ENCODE results near the gene RPL13A. TPM values are rescaled to one million over a fixed set of nuclear protein-coding genes. Genes with fewer than 3 reads are reported as not detected.

The RPL13A gene
- total and polyA plus RNA-seq, 2 of the 13 experiments (the other 11 are each of a cell fraction or from before 2014, with no cell fraction given) = 2,601 to 3,407 TPM

DNA sequence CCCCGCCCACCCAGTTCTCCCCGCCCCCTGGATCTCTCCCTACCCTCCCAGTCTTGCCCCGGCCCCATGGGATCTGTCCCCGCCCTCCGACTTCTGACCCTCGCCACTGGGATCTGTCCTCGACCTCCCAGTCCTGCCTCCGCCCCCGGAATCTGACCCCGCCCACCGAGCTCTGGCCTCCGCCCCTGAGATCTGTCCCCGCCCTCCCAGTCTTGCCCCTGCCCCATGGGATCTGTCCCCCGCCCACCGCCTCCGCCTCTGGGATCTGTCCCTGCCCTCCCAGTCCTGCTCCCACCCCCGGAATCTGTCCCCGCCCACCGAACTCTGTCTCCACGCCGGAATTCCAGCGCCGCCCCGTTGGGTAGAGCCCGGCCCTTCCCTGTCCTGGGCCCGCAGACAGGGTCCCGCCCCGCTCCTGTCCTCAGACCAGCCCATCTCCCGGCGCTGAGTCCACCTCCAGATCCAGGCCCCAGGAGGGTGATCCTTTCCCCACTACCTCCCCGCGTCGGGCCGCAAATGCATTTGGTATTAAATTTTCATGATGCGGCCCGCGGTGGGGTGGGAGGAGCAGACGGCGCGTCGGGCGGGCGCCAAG, 44.5 kb upstream of the RPL13A start (continued):
- TF ChIP-seq ZNF674 (CRISPR knock-in tag; IDR thresholded peaks at IDR 0.05; ENCODE audit: low read depth) (no peak), ZNF768 (CRISPR knock-in tag; IDR thresholded peaks at IDR 0.05) (no peak), ZNF253 (CRISPR knock-in tag; IDR thresholded peaks at IDR 0.05; ENCODE audit: borderline replicate concordance) (no peak), KDM3A (CRISPR knock-in tag; IDR thresholded peaks at IDR 0.05; ENCODE audit: low read depth) (peak; percentile 23; the same call in 1 of the 2 replicates), ZNF12 (CRISPR knock-in tag; IDR thresholded peaks at IDR 0.05) (no peak), ZNF709 (CRISPR knock-in tag; IDR thresholded peaks at IDR 0.05) (peak; percentile 47; the same call in 1 of the 2 replicates), NR2F2 (IDR thresholded peaks at IDR 0.05; ENCODE audit: borderline replicate concordance, low read depth) (no peak), ZNF335 (CRISPR knock-in tag; IDR thresholded peaks at IDR 0.05) (no peak), NCOA5 (CRISPR knock-in tag; IDR thresholded peaks at IDR 0.05) (no peak), PRPF4 (IDR thresholded peaks at IDR 0.05; ENCODE audit: low read depth, low read length, poor library complexity, severe bottlenecking) (no peak), SAP130 (CRISPR knock-in tag; IDR thresholded peaks at IDR 0.05; ENCODE audit: low read depth) (no peak), EED (CRISPR knock-in tag; IDR thresholded peaks at IDR 0.05) (no peak), ZSCAN21 (CRISPR knock-in tag; IDR thresholded peaks at IDR 0.05; ENCODE audit: borderline replicate concordance) (no peak), ZNF747 (CRISPR knock-in tag; IDR thresholded peaks at IDR 0.05; ENCODE audit: borderline replicate concordance) (no peak), MEF2D (CRISPR knock-in tag; IDR thresholded peaks at IDR 0.05) (peak; percentile 33; the same call in 1 of the 2 replicates)
- TF ChIP-seq, protein P1, sequence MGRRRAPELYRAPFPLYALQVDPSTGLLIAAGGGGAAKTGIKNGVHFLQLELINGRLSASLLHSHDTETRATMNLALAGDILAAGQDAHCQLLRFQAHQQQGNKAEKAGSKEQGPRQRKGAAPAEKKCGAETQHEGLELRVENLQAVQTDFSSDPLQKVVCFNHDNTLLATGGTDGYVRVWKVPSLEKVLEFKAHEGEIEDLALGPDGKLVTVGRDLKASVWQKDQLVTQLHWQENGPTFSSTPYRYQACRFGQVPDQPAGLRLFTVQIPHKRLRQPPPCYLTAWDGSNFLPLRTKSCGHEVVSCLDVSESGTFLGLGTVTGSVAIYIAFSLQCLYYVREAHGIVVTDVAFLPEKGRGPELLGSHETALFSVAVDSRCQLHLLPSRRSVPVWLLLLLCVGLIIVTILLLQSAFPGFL (CRISPR knock-in tag; IDR thresholded peaks at IDR 0.05) = no peak
- TF ChIP-seq, protein P2, sequence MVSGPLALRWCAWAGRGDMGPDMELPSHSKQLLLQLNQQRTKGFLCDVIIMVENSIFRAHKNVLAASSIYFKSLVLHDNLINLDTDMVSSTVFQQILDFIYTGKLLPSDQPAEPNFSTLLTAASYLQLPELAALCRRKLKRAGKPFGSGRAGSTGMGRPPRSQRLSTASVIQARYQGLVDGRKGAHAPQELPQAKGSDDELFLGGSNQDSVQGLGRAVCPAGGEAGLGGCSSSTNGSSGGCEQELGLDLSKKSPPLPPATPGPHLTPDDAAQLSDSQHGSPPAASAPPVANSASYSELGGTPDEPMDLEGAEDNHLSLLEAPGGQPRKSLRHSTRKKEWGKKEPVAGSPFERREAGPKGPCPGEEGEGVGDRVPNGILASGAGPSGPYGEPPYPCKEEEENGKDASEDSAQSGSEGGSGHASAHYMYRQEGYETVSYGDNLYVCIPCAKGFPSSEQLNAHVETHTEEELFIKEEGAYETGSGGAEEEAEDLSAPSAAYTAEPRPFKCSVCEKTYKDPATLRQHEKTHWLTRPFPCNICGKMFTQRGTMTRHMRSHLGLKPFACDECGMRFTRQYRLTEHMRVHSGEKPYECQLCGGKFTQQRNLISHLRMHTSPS (CRISPR knock-in tag; IDR thresholded peaks at IDR 0.05; ENCODE audit: low read depth) = no peak
- TF ChIP-seq, protein P3, sequence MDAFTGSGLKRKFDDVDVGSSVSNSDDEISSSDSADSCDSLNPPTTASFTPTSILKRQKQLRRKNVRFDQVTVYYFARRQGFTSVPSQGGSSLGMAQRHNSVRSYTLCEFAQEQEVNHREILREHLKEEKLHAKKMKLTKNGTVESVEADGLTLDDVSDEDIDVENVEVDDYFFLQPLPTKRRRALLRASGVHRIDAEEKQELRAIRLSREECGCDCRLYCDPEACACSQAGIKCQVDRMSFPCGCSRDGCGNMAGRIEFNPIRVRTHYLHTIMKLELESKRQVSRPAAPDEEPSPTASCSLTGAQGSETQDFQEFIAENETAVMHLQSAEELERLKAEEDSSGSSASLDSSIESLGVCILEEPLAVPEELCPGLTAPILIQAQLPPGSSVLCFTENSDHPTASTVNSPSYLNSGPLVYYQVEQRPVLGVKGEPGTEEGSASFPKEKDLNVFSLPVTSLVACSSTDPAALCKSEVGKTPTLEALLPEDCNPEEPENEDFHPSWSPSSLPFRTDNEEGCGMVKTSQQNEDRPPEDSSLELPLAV (CRISPR knock-in tag; conservative IDR thresholded peaks at IDR 0.05; ENCODE audit: low read depth) = no peak
- TF ChIP-seq, protein P4, sequence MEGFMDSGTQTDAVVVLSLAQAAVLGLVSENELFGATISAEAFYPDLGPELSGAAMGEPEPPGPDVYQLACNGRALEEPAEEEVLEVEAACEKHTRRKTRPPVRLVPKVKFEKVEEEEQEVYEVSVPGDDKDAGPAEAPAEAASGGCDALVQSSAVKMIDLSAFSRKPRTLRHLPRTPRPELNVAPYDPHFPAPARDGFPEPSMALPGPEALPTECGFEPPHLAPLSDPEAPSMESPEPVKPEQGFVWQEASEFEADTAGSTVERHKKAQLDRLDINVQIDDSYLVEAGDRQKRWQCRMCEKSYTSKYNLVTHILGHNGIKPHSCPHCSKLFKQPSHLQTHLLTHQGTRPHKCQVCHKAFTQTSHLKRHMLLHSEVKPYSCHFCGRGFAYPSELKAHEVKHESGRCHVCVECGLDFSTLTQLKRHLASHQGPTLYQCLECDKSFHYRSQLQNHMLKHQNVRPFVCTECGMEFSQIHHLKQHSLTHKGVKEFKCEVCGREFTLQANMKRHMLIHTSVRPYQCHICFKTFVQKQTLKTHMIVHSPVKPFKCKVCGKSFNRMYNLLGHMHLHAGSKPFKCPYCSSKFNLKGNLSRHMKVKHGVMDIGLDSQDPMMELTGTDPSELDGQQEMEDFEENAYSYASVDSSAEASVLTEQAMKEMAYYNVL (CRISPR knock-in tag; IDR thresholded peaks at IDR 0.05; ENCODE audit: borderline replicate concordance) = no peak
- TF ChIP-seq, protein P5, sequence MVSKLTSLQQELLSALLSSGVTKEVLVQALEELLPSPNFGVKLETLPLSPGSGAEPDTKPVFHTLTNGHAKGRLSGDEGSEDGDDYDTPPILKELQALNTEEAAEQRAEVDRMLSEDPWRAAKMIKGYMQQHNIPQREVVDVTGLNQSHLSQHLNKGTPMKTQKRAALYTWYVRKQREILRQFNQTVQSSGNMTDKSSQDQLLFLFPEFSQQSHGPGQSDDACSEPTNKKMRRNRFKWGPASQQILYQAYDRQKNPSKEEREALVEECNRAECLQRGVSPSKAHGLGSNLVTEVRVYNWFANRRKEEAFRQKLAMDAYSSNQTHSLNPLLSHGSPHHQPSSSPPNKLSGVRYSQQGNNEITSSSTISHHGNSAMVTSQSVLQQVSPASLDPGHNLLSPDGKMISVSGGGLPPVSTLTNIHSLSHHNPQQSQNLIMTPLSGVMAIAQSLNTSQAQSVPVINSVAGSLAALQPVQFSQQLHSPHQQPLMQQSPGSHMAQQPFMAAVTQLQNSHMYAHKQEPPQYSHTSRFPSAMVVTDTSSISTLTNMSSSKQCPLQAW (CRISPR knock-in tag; IDR thresholded peaks at IDR 0.05) = no peak
- TF ChIP-seq, protein P6, sequence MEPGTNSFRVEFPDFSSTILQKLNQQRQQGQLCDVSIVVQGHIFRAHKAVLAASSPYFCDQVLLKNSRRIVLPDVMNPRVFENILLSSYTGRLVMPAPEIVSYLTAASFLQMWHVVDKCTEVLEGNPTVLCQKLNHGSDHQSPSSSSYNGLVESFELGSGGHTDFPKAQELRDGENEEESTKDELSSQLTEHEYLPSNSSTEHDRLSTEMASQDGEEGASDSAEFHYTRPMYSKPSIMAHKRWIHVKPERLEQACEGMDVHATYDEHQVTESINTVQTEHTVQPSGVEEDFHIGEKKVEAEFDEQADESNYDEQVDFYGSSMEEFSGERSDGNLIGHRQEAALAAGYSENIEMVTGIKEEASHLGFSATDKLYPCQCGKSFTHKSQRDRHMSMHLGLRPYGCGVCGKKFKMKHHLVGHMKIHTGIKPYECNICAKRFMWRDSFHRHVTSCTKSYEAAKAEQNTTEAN (CRISPR knock-in tag; conservative IDR thresholded peaks at IDR 0.05) = no peak

Data from HepG2 (cell line).